H1 (cell line): Measurements from ENCODE around the gene ENOX2. TPM values are rescaled to one million over a fixed set of nuclear protein-coding genes. Genes with fewer than 3 reads are reported as not detected.

Experiments used
- CTCF ChIA-PET: fragments of 300-600 bp; sonication (Branson Sonifier 250); formaldehyde crosslinking; loops from one replicate; lab custom pipeline; 2021; ENCODE audit not compliant: partially characterized antibody; lab: Charles Lee
- POLR2A ChIA-PET: fragments of 300-600 bp; sonication (Branson Sonifier 250); formaldehyde crosslinking; loops from one replicate; lab custom pipeline; 2021; ENCODE audit warnings: inconsistent platforms; ENCODE audit not compliant: partially characterized antibody; lab: Charles Lee
- DNase-seq, 2 experiments: peaks; one replicate each; pipeline versions ENCODE4 v3.0.0 to v3.0.0-alpha.2; 2010 to 2022; ENCODE audit warnings: low spot score in 2 of 2, low read depth in 1 of 2, mixed read lengths in 1 of 2
- FAIRE-seq: peaks from 2 replicates; lab custom pipeline; 2011; peaks lifted over from hg19 to GRCh38; lab: Jason Lieb, UNC
- H2AFZ ChIP-seq: 2 replicates; pipeline ENCODE4 v1.8.1; 2012; ENCODE audit warnings: low read length, inconsistent platforms
- H2AK5ac ChIP-seq: 2 replicates; pipeline ENCODE4 v1.6.1; 2013; ENCODE audit warnings: low read depth, low read length
- H2BK120ac ChIP-seq: replicated peaks from 2 replicates; pipeline ENCODE3; 2013; ENCODE audit warnings: low read depth, low read length, inconsistent platforms
- H2BK12ac ChIP-seq: 2 replicates; pipeline ENCODE4 v1.6.1; 2013; ENCODE audit warnings: low read depth, low read length
- H2BK15ac ChIP-seq: 2 replicates; pipeline ENCODE4 v1.6.1; 2013; ENCODE audit warnings: low read length
- H2BK20ac ChIP-seq: 2 replicates; pipeline ENCODE4 v1.6.1; 2013; ENCODE audit warnings: low read length
- H2BK5ac ChIP-seq: 2 replicates; pipeline ENCODE4 v1.6.1; 2013; ENCODE audit warnings: low read depth, low read length
- H3K14ac ChIP-seq: 2 replicates; pipeline ENCODE4 v1.6.1; 2013; ENCODE audit warnings: inconsistent platforms; ENCODE audit not compliant: insufficient read length
- H3K18ac ChIP-seq: 2 replicates; pipeline ENCODE4 v1.6.1; 2013; ENCODE audit warnings: low read length; ENCODE audit errors: extremely low read depth
- H3K23ac ChIP-seq: 2 replicates; pipeline ENCODE4 v1.6.1; 2013; ENCODE audit warnings: inconsistent platforms; ENCODE audit not compliant: insufficient read length
- H3K23me2 ChIP-seq: 2 replicates; pipeline ENCODE4 v1.6.1; 2013; ENCODE audit warnings: low read depth, low read length
- H3K27ac ChIP-seq: 2 replicates; pipeline ENCODE4 v1.6.1; 2011; ENCODE audit warnings: low read depth, low read length, inconsistent platforms
- H3K27me3 ChIP-seq, 4 experiments: replicated peaks in 1 of 4; 1 replicate in 1 of 4; 2 replicates in 3 of 4; pipeline versions ENCODE4 v1.6.1 to v1.8.1; 2011 to 2013; ENCODE audit warnings: low read length in 3 of 4, mild to moderate bottlenecking in 3 of 4, inconsistent platforms in 2 of 4, mixed read lengths in 2 of 4, moderate library complexity in 1 of 4; ENCODE audit not compliant: control insufficient read depth in 3 of 4, insufficient read depth in 3 of 4; ENCODE audit errors: extremely low read depth in 1 of 4
- H3K36me3 ChIP-seq, 4 experiments: 2 replicates each; pipeline versions ENCODE4 v1.6.1 to v1.8.1; 2011 to 2013; ENCODE audit warnings: mild to moderate bottlenecking in 4 of 4, low read length in 3 of 4, moderate library complexity in 2 of 4, control low read depth in 1 of 4, inconsistent platforms in 1 of 4; ENCODE audit not compliant: insufficient read depth in 4 of 4, control insufficient read depth in 2 of 4
- H3K4ac ChIP-seq: replicated peaks from 2 replicates; pipeline ENCODE3; 2013; ENCODE audit warnings: low read length, low read depth, mixed read lengths, inconsistent platforms; ENCODE audit not compliant: insufficient read length
- H3K4me1 ChIP-seq, 4 experiments: replicated peaks in 1 of 4; 1 replicate in 1 of 4; 2 replicates in 3 of 4; pipeline versions ENCODE4 v1.6.1 to v1.8.1; 2011 to 2013; ENCODE audit warnings: low read length in 3 of 4, inconsistent platforms in 2 of 4, mixed read lengths in 1 of 4; ENCODE audit not compliant: insufficient read depth in 4 of 4, control insufficient read depth in 3 of 4
- H3K4me2 ChIP-seq, 2 experiments: 2 replicates each; pipeline versions ENCODE4 v1.6.1 to v1.8.1; 2011 to 2013; ENCODE audit warnings: low read depth in 2 of 2, low read length in 2 of 2, control low read depth in 1 of 2, inconsistent platforms in 1 of 2, mild to moderate bottlenecking in 1 of 2; ENCODE audit not compliant: insufficient read depth in 1 of 2
- H3K4me3 ChIP-seq, 4 experiments: fragments of 200-600, 300-600 bp in 1 of 4; sonication (generic), shearing (Covaris generic), sonication (Bioruptor Twin) in 1 of 4; 2 replicates each; pipeline versions ENCODE4 v1.5.1 to v1.8.1; 2011 to 2016; ENCODE audit warnings: low read length in 4 of 4, low read depth in 3 of 4, control low read depth in 2 of 4, inconsistent platforms in 2 of 4, mild to moderate bottlenecking in 2 of 4, mixed read lengths in 1 of 4, moderate library complexity in 1 of 4; ENCODE audit not compliant: insufficient read depth in 2 of 4; ENCODE audit errors: extremely low read depth in 1 of 4
- H3K56ac ChIP-seq: replicated peaks from 2 replicates; pipeline ENCODE3; 2013; ENCODE audit warnings: low read depth, mild to moderate bottlenecking, mixed read lengths, low read length, inconsistent platforms; ENCODE audit not compliant: insufficient read length
- H3K79me1 ChIP-seq: 2 replicates; pipeline ENCODE4 v1.6.1; 2013; ENCODE audit warnings: low read depth, low read length, control low read depth
- H3K79me2 ChIP-seq, 2 experiments: 2 replicates each; pipeline versions ENCODE4 v1.6.1 to v1.8.1; 2012 to 2013; ENCODE audit warnings: low read length in 2 of 2, mild to moderate bottlenecking in 2 of 2, inconsistent platforms in 1 of 2; ENCODE audit not compliant: insufficient read depth in 2 of 2, control insufficient read depth in 1 of 2
- H3K9ac ChIP-seq, 4 experiments: replicated peaks in 1 of 4; 1 replicate in 1 of 4; 2 replicates in 3 of 4; pipeline versions ENCODE4 v1.6.1 to v1.8.1; 2011 to 2013; ENCODE audit warnings: low read depth in 3 of 4, low read length in 3 of 4, control low read depth in 2 of 4, mild to moderate bottlenecking in 2 of 4, moderate library complexity in 2 of 4, inconsistent platforms in 1 of 4; ENCODE audit errors: extremely low read depth in 1 of 4
- H3K9me3 ChIP-seq, 2 experiments: 2 replicates each; pipeline versions ENCODE4 v1.6.1 to v1.8.1; 2012 to 2013; ENCODE audit warnings: mild to moderate bottlenecking in 2 of 2, moderate library complexity in 2 of 2, control low read depth in 1 of 2, inconsistent platforms in 1 of 2, low read depth in 1 of 2, low read length in 1 of 2, mixed read lengths in 1 of 2; ENCODE audit not compliant: insufficient read depth in 2 of 2
- H4K20me1 ChIP-seq, 2 experiments: replicated peaks in 1 of 2; 2 replicates each; pipeline versions ENCODE3 to v1.8.1; 2011 to 2013; ENCODE audit warnings: inconsistent platforms in 2 of 2, low read length in 2 of 2, mild to moderate bottlenecking in 1 of 2; ENCODE audit not compliant: insufficient read depth in 2 of 2, control insufficient read depth in 1 of 2
- H4K5ac ChIP-seq: 2 replicates; pipeline ENCODE4 v1.6.1; 2013; ENCODE audit warnings: low read length, low read depth, mixed read lengths, inconsistent platforms; ENCODE audit not compliant: insufficient read length
- H4K8ac ChIP-seq: 2 replicates; pipeline ENCODE4 v1.8.0; 2013; ENCODE audit warnings: mild to moderate bottlenecking, moderate library complexity, low read length, inconsistent platforms; ENCODE audit not compliant: insufficient read depth; ENCODE audit errors: extremely low read depth
- H4K91ac ChIP-seq: replicated peaks from 2 replicates; pipeline ENCODE3; 2013; ENCODE audit warnings: low read length, mixed read lengths, inconsistent platforms; ENCODE audit not compliant: insufficient read length
- BCL11A ChIP-seq, 2 experiments: IDR thresholded peaks; one replicate each; pipeline ENCODE4 v1.6.1; 2011; ENCODE audit warnings: low read depth in 2 of 2, low read length in 2 of 2, mild to moderate bottlenecking in 2 of 2
- CEBPB ChIP-seq: IDR thresholded peaks from 2 replicates; pipeline ENCODE4 v1.6.1; 2012; ENCODE audit warnings: low read depth, low read length
- EP300 ChIP-seq, 2 experiments: IDR thresholded peaks; 1 replicate in 1 of 2; 2 replicates in 1 of 2; pipeline ENCODE4 v1.6.1; 2011 to 2012; ENCODE audit warnings: low read depth in 2 of 2, low read length in 2 of 2, mild to moderate bottlenecking in 2 of 2, borderline replicate concordance in 1 of 2, inconsistent platforms in 1 of 2, moderate library complexity in 1 of 2
- HDAC6 ChIP-seq: IDR thresholded peaks from one replicate; pipeline ENCODE4 v1.7.1; 2012; ENCODE audit warnings: low read depth, mild to moderate bottlenecking, inconsistent platforms, low read length, moderate library complexity
- KDM1A ChIP-seq: fragments of 200-600, 300-600 bp; sonication (generic); IDR thresholded peaks from 2 replicates; pipeline ENCODE4 v1.7.1; 2016; ENCODE audit warnings: mild to moderate bottlenecking, low read length, borderline replicate concordance
- SIX5 ChIP-seq: IDR thresholded peaks from 2 replicates; pipeline ENCODE4 v1.6.1; 2011; ENCODE audit warnings: mild to moderate bottlenecking, low read depth, low read length
- SP4 ChIP-seq: IDR thresholded peaks from 2 replicates; pipeline ENCODE4 v1.6.1; 2012; ENCODE audit warnings: low read length, inconsistent platforms
- WGBS, 2 experiments: shearing (Covaris generic) in 1 of 2; methylation state at CpG; one replicate each; pipeline versions ENCODE4 v1.1.6 to v1.1.7; 2013 to 2015; ENCODE audit warnings: low lambda C conversion rate in 2 of 2, mixed read lengths in 2 of 2, inconsistent platforms in 1 of 2, low coverage in 1 of 2, missing lambda C conversion rate in 1 of 2; ENCODE audit not compliant: insufficient replicate concordance in 2 of 2, insufficient coverage in 1 of 2, insufficient read length in 1 of 2; ENCODE audit errors: extremely low coverage in 1 of 2, missing lambda C conversion rate in 1 of 2; 5-methylcytosine and 5-hydroxymethylcytosine counted together
- polyA plus RNA-seq, 7 experiments: library from polyadenylated mRNA; depleted of rRNA in 3 of 7; stranded (reverse) in 5 of 7; unstranded in 2 of 7; fragments of >200 nt in 5 of 7; fragments of 200-250 nt in 2 of 7; gene quantifications; 1 replicate in 5 of 7; 2 replicates in 1 of 7; 4 replicates in 1 of 7; pipeline versions ENCODE4 v1.2.1 to v1.2.3, GENCODE V29; 2011 to 2013; ENCODE audit warnings: missing spikeins in 2 of 7, mixed read lengths in 2 of 7
- total RNA-seq: library from RNA; stranded (reverse); fragmentation: NEBNext Ultra II Directional; extraction: Animal tissue kit (Norgen Biotek cat#: 25700); gene quantifications from 2 replicates; pipeline ENCODE4 v1.2.1, GENCODE V29; 2021

ENOX2 gene
- total and polyA plus RNA-seq, 2 of the 8 experiments (the other 6 are each of a cell fraction or from before 2014, with no cell fraction given), result 4.5 to 12.3 TPM

DNA sequence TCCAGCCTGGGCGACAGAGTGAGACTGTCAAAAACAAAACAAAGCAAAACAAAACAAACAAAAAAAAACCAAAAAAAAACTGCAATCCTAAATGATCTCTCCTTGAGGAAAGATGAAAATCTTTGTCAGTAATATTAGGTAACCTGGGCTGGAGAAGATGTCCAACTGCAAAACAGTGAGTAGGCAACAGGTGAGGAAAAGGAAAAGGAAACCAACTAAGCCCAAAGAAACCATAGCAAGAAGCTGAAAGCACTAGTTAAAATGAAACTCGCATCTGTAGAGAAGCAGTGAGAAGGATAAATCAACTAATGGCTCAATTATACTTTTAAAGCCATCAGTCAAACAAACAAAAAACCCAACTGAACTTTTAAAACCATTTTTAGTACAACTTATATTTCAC, 54.2 kb downstream of the ENOX2 start:
- H2BK120ac ChIP-seq, result no peak overlapping the region
- H3K79me2 ChIP-seq, result no peaks in the 10 kb centered on the region
- no peak overlapping the region for H3K4ac ChIP-seq
- no peak overlapping the region for H2AFZ ChIP-seq
- no peak overlapping the region for H3K4me2 ChIP-seq
- no peaks in the 10 kb centered on the region for H3K23me2 ChIP-seq
- no peak overlapping the region for H3K4me3 ChIP-seq
- DNase-seq (no peak), FAIRE-seq (no peak)
- no peak overlapping the region for H2BK12ac ChIP-seq
- H3K23ac ChIP-seq, result no peak overlapping the region
- no peaks in the 10 kb centered on the region for H3K4me1 ChIP-seq
- no peak overlapping the region for H2AK5ac ChIP-seq
- ChIA-PET POLR2A (no interaction called here), CTCF (no interaction called here)
- H4K20me1 ChIP-seq, result no peaks in the 10 kb centered on the region
- no peak overlapping the region for H2BK20ac ChIP-seq
- H3K27ac ChIP-seq, result no peak overlapping the region
- H4K5ac ChIP-seq, result no peak overlapping the region
- no peaks in the 10 kb centered on the region for H3K79me1 ChIP-seq
- H4K8ac ChIP-seq, result no peak overlapping the region
- H3K27me3 ChIP-seq, result no peaks in the 10 kb centered on the region
- 87% methylated on average over 2 of the region's 2 CpGs; no CpG with 5 or more reads in 1 of the 2 experiments for whole genome bisulfite sequencing, 2 experiments
- H3K56ac ChIP-seq, result no peak overlapping the region
- no peaks in the 10 kb centered on the region for H3K9me3 ChIP-seq
- no peak overlapping the region for H3K18ac ChIP-seq
- H3K36me3 ChIP-seq, result no peaks in the 10 kb centered on the region
- H3K14ac ChIP-seq, result no peak overlapping the region
- no peak overlapping the region for H2BK5ac ChIP-seq
- no peak overlapping the region for H4K91ac ChIP-seq
- no peak overlapping the region for H3K9ac ChIP-seq
- TF ChIP-seq KDM1A (no peak), SP4 (no peak), BCL11A (IDR thresholded peaks at IDR 0.05; ENCODE audit: low read depth in 2 of 2, low read length in 2 of 2) (no peak), EP300 (IDR thresholded peaks at IDR 0.05; ENCODE audit: borderline replicate concordance in 1 of 2, low read depth in 2 of 2, low read length in 2 of 2) (no peak), CEBPB (no peak), SIX5 (no peak), HDAC6 (no peak)
- no peak overlapping the region for H2BK15ac ChIP-seq
